GM23338 (cell line): ENCODE measurements around the gene PDHB. TPM values are rescaled to one million over a fixed set of nuclear protein-coding genes. Genes with fewer than 3 reads are reported as not detected.

Experiments used
- ATAC-seq: fragments of 200-7000 bp; cut with Tn5 transposase; 3 replicates; pipeline ENCODE4 v1.9.1; 2020
- DNase-seq: peaks from one replicate; pipeline ENCODE4 v3.0.0-alpha.2; 2015; ENCODE audit warnings: low spot score
- H2AFZ ChIP-seq: fragments of 200-600 bp; sonication (generic); 2 replicates; pipeline ENCODE4 v1.8.0; 2016; ENCODE audit warnings: antibody characterized with exemption, mild to moderate bottlenecking, moderate library complexity
- H3F3A ChIP-seq: fragments of 200-600 bp; sonication (generic); replicated peaks from 2 replicates; pipeline ENCODE4 v1.8.0; 2017; ENCODE audit warnings: antibody characterized with exemption, mixed run types, low read depth
- H3K27ac ChIP-seq: fragments of 200-600 bp; sonication (generic); 2 replicates; pipeline ENCODE4 v1.6.1; 2016; ENCODE audit warnings: low read depth
- H3K27me3 ChIP-seq: fragments of 200-600 bp; sonication (generic); 2 replicates; pipeline ENCODE4 v1.8.0; 2016; ENCODE audit warnings: mild to moderate bottlenecking, mixed run types, moderate library complexity; ENCODE audit not compliant: insufficient read depth
- H3K36me3 ChIP-seq: fragments of 200-600 bp; sonication (generic); 2 replicates; pipeline ENCODE4 v1.8.0; 2016; ENCODE audit warnings: mild to moderate bottlenecking; ENCODE audit not compliant: insufficient read depth
- H3K4me1 ChIP-seq: fragments of 200-600 bp; sonication (generic); 2 replicates; pipeline ENCODE4 v1.8.0; 2016; ENCODE audit warnings: mild to moderate bottlenecking, moderate library complexity; ENCODE audit not compliant: insufficient read depth
- H3K4me2 ChIP-seq: fragments of 200-600 bp; sonication (generic); 2 replicates; pipeline ENCODE4 v1.7.1; 2017; ENCODE audit warnings: mixed run types
- H3K4me3 ChIP-seq: fragments of 200-600 bp; sonication (generic); 2 replicates; pipeline ENCODE4 v1.6.1; 2016; ENCODE audit warnings: mixed run types
- H3K79me2 ChIP-seq: fragments of 200-600 bp; sonication (generic); replicated peaks from 2 replicates; pipeline ENCODE4 v1.8.0; 2017; ENCODE audit warnings: mild to moderate bottlenecking; ENCODE audit not compliant: insufficient read depth
- H3K9me2 ChIP-seq: fragments of 200-600 bp; sonication (generic); 2 replicates; pipeline ENCODE4 v1.8.0; 2017; ENCODE audit not compliant: insufficient read depth
- H4K20me1 ChIP-seq: fragments of 200-600 bp; sonication (generic); replicated peaks from 2 replicates; pipeline ENCODE4 v1.8.0; 2017; ENCODE audit warnings: mild to moderate bottlenecking; ENCODE audit not compliant: insufficient read depth
- H3K27ac Mint-ChIP-seq: 2 replicates; pipeline ENCODE4 v1.8.0; 2020; ENCODE audit warnings: inconsistent platforms, mild to moderate bottlenecking, moderate library complexity, mixed read lengths
- H3K27me3 Mint-ChIP-seq: 3 replicates; pipeline ENCODE4 v1.8.0; 2022; ENCODE audit warnings: low read depth, mild to moderate bottlenecking, moderate library complexity, mixed read lengths, inconsistent platforms; ENCODE audit not compliant: insufficient read depth, poor library complexity
- H3K36me3 Mint-ChIP-seq: 3 replicates; pipeline ENCODE4 v1.8.0; 2021; ENCODE audit warnings: low read depth, mild to moderate bottlenecking, inconsistent platforms, moderate library complexity, mixed read lengths
- H3K4me1 Mint-ChIP-seq: 3 replicates; pipeline ENCODE4 v1.8.0; 2020; ENCODE audit warnings: mild to moderate bottlenecking, inconsistent platforms, mixed read lengths
- H3K4me3 Mint-ChIP-seq: 3 replicates; pipeline ENCODE4 v1.8.0; 2021; ENCODE audit warnings: moderate library complexity, mild to moderate bottlenecking, inconsistent platforms, mixed read lengths
- H3K9me3 Mint-ChIP-seq: 3 replicates; pipeline ENCODE4 v1.8.0; 2020; ENCODE audit warnings: moderate library complexity, mild to moderate bottlenecking, inconsistent platforms, mixed read lengths
- CREB1 ChIP-seq: fragments of 250-450 bp; sonication (Bioruptor Pico); IDR thresholded peaks from 2 replicates; pipeline ENCODE4 v1.5.0; 2020; ENCODE audit warnings: low read depth, mild to moderate bottlenecking, moderate library complexity
- CTCF ChIP-seq, 2 experiments: fragments of 200-600 bp in 1 of 2; sonication (generic) in 1 of 2; conservative IDR thresholded peaks; 2 replicates each; pipeline versions ENCODE4 v1.5.1 to v1.6.1; 2016 to 2017; ENCODE audit warnings: antibody characterized with exemption in 2 of 2, low read depth in 2 of 2, mild to moderate bottlenecking in 2 of 2, moderate library complexity in 1 of 2
- ETS1 ChIP-seq: IDR thresholded peaks from 2 replicates; pipeline ENCODE4 v1.6.1; 2016; ENCODE audit warnings: antibody characterized with exemption
- EZH2 ChIP-seq: fragments of 200-600 bp; sonication (generic); IDR thresholded peaks from one replicate; pipeline ENCODE4 v1.8.0; 2017; ENCODE audit warnings: antibody characterized with exemption, mild to moderate bottlenecking, low read depth; ENCODE audit not compliant: unreplicated experiment
- EZH2phosphoT487 ChIP-seq: fragments of 200-600 bp; sonication (generic); IDR thresholded peaks from one replicate; pipeline ENCODE4 v1.8.1; 2018; ENCODE audit warnings: antibody characterized with exemption; ENCODE audit not compliant: unreplicated experiment
- JUNB ChIP-seq: IDR thresholded peaks from one replicate; pipeline ENCODE4 v1.6.1; 2016; ENCODE audit warnings: antibody characterized with exemption; ENCODE audit not compliant: unreplicated experiment
- NANOG ChIP-seq: IDR thresholded peaks from 2 replicates; pipeline ENCODE4 v1.6.1; 2016; ENCODE audit warnings: antibody characterized with exemption, borderline replicate concordance
- POLR2AphosphoS5 ChIP-seq: IDR thresholded peaks from 2 replicates; pipeline ENCODE4 v1.6.1; 2016; ENCODE audit warnings: antibody characterized with exemption, low read depth
- REST ChIP-seq: IDR thresholded peaks from one replicate; pipeline ENCODE4 v1.6.1; 2018; ENCODE audit warnings: antibody characterized with exemption; ENCODE audit not compliant: unreplicated experiment
- STAT1 ChIP-seq: IDR thresholded peaks from one replicate; pipeline ENCODE4 v1.6.1; 2016; ENCODE audit warnings: antibody characterized with exemption; ENCODE audit not compliant: unreplicated experiment
- ZNF114 ChIP-seq: fragments of 250-450 bp; sonication (Bioruptor Pico); IDR thresholded peaks from 2 replicates; pipeline ENCODE4 v1.5.0; 2020; ENCODE audit warnings: mild to moderate bottlenecking, moderate library complexity
- ZNF331 ChIP-seq: fragments of 250-450 bp; sonication (Bioruptor Pico); IDR thresholded peaks from 2 replicates; pipeline ENCODE4 v1.5.0; 2020; ENCODE audit warnings: low read depth, mild to moderate bottlenecking, moderate library complexity
- ZNF462 ChIP-seq: fragments of 250-450 bp; sonication (Bioruptor Pico); IDR thresholded peaks from 2 replicates; pipeline ENCODE4 v1.5.0; 2020; ENCODE audit warnings: mild to moderate bottlenecking, moderate library complexity
- polyA plus RNA-seq: library from polyadenylated mRNA; unstranded; fragments of >200 nt; fragmentation: Nextera tagmentation; extraction: Ambion mirVana; gene quantifications from 2 replicates; pipeline ENCODE4 v1.2.1, GENCODE V29; 2016
- total RNA-seq: library from RNA; depleted of rRNA; stranded (reverse); fragments of >200 nt; shearing (Covaris generic); gene quantifications from 2 replicates; pipeline ENCODE4 v1.2.3, GENCODE V29; 2014

PDHB gene
- total and polyA plus RNA-seq, 2 experiments from 2014 or later = 172 to 222 TPM

GRCh38 chr3:58463942-58464271, 30.3 kb upstream of the PDHB start:
- H3K4me1 ChIP-seq = peaks cover 9% of the 10 kb centered on the region
- ATAC-seq (peak; percentile 9; the same call in 1 of the 3 replicates), DNase-seq (no peak)
- H3K4me3 ChIP-seq = 0 out of 2 replicates have a peak overlapping the region, but pooled peaks have one; percentile 9
- no peaks in the 10 kb centered on the region for H3K36me3 ChIP-seq
- H3K4me3 Mint-ChIP-seq = no peak overlapping the region
- no peaks in the 10 kb centered on the region for H3K79me2 ChIP-seq
- no peak overlapping the region for H3K27ac ChIP-seq
- no peak for TF ChIP-seq CREB1 (CRISPR knock-in tag)
- no peak for TF ChIP-seq EZH2phosphoT487
- no peak for TF ChIP-seq REST
- TF ChIP-seq JUNB = no peak
- TF ChIP-seq ZNF331 = no peak
- no peak for TF ChIP-seq CTCF (conservative IDR thresholded peaks at IDR 0.05; ENCODE audit: low read depth in 2 of 2)
- no peak for TF ChIP-seq ZNF462 (CRISPR knock-in tag)
- no peak for TF ChIP-seq ZNF114 (CRISPR knock-in tag)
- no peak for TF ChIP-seq POLR2AphosphoS5
- no peak for TF ChIP-seq ETS1
- TF ChIP-seq STAT1 = no peak
- TF ChIP-seq EZH2 = no peak
- TF ChIP-seq NANOG = no peak
- H2AFZ ChIP-seq = peak overlapping the region; percentile 84; the same call in 1 of the 2 replicates
- peaks cover 12% of the 10 kb centered on the region for H3K4me1 Mint-ChIP-seq
- no peak overlapping the region for H3K27ac Mint-ChIP-seq
- H3K4me2 ChIP-seq = peak overlapping the region; percentile 34; the same call in 1 of the 2 replicates
- H3K9me3 Mint-ChIP-seq = no peaks in the 10 kb centered on the region
- H4K20me1 ChIP-seq = no peaks in the 10 kb centered on the region
- peaks cover 6% of the 10 kb centered on the region for H3K27me3 Mint-ChIP-seq
- H3K36me3 Mint-ChIP-seq = no peaks in the 10 kb centered on the region
- H3K9me2 ChIP-seq = no peaks in the 10 kb centered on the region
- H3K27me3 ChIP-seq = no peaks in the 10 kb centered on the region
- H3F3A ChIP-seq = no peaks in the 10 kb centered on the region
